Astrocyte (in vitro differentiated cells and primary cell): Measurements from ENCODE around the gene TMEM39A. TPM values are rescaled to one million over a fixed set of nuclear protein-coding genes. Genes with fewer than 3 reads are reported as not detected.

Source experiments
- DNase-seq: peaks from one replicate; pipeline ENCODE4 v3.0.0-alpha.2; 2010; ENCODE audit warnings: low read depth
- FAIRE-seq: peaks from 2 replicates; lab custom pipeline; 2011; peaks lifted over from hg19 to GRCh38; lab: Jason Lieb, UNC
- H2AFZ ChIP-seq: 2 replicates; pipeline ENCODE4 v1.6.0; 2012; ENCODE audit warnings: low read depth, low read length, inconsistent platforms
- H3K27ac ChIP-seq: 2 replicates; pipeline ENCODE4 v1.5.1; 2011; ENCODE audit warnings: low read depth, low read length, inconsistent platforms
- H3K27me3 ChIP-seq: 2 replicates; pipeline ENCODE4 v1.6.0; 2011; ENCODE audit warnings: low read length, inconsistent platforms; ENCODE audit not compliant: insufficient read depth
- H3K36me3 ChIP-seq: 2 replicates; pipeline ENCODE4 v1.5.1; 2011; ENCODE audit warnings: low read length, inconsistent platforms; ENCODE audit not compliant: insufficient read depth
- H3K4me1 ChIP-seq: 2 replicates; pipeline ENCODE4 v1.5.1; 2011; ENCODE audit warnings: low read length, inconsistent platforms; ENCODE audit not compliant: insufficient read depth
- H3K4me2 ChIP-seq: 2 replicates; pipeline ENCODE4 v1.6.0; 2012; ENCODE audit warnings: low read length, inconsistent platforms
- H3K4me3 ChIP-seq: 2 replicates; pipeline ENCODE4 v1.5.1; 2011; ENCODE audit warnings: low read depth, mild to moderate bottlenecking, low read length, inconsistent platforms; ENCODE audit not compliant: insufficient read depth
- H3K79me2 ChIP-seq: 2 replicates; pipeline ENCODE4 v1.6.0; 2012; ENCODE audit warnings: mild to moderate bottlenecking, low read length, inconsistent platforms; ENCODE audit not compliant: insufficient read depth
- H3K9ac ChIP-seq: 2 replicates; pipeline ENCODE4 v1.6.0; 2012; ENCODE audit warnings: mild to moderate bottlenecking, low read length, inconsistent platforms
- H3K9me3 ChIP-seq: 2 replicates; pipeline ENCODE4 v1.5.1; 2012; ENCODE audit warnings: low read depth, mild to moderate bottlenecking, low read length, inconsistent platforms; ENCODE audit not compliant: insufficient read depth
- H4K20me1 ChIP-seq: 2 replicates; pipeline ENCODE4 v1.6.0; 2012; ENCODE audit warnings: low read length, inconsistent platforms; ENCODE audit not compliant: insufficient read depth
- H3K27ac Mint-ChIP-seq: one replicate; pipeline ENCODE4 v1.8.0; 2021; ENCODE audit warnings: mild to moderate bottlenecking, mixed read lengths; ENCODE audit not compliant: unreplicated experiment
- H3K27me3 Mint-ChIP-seq: one replicate; pipeline ENCODE4 v1.8.0; 2021; ENCODE audit warnings: low read depth, mixed read lengths; ENCODE audit not compliant: unreplicated experiment
- H3K36me3 Mint-ChIP-seq: one replicate; pipeline ENCODE4 v1.8.0; 2021; ENCODE audit warnings: low read depth, mixed read lengths; ENCODE audit not compliant: unreplicated experiment
- H3K4me1 Mint-ChIP-seq: one replicate; pipeline ENCODE4 v1.8.0; 2021; ENCODE audit warnings: low read depth, mixed read lengths; ENCODE audit not compliant: unreplicated experiment
- H3K4me3 Mint-ChIP-seq: one replicate; pipeline ENCODE4 v1.8.0; 2021; ENCODE audit warnings: mild to moderate bottlenecking, moderate library complexity, mixed read lengths; ENCODE audit not compliant: unreplicated experiment
- H3K9me3 Mint-ChIP-seq: one replicate; pipeline ENCODE4 v1.8.0; 2021; ENCODE audit warnings: mild to moderate bottlenecking, mixed read lengths; ENCODE audit not compliant: unreplicated experiment
- EZH2 ChIP-seq: IDR thresholded peaks from 2 replicates; pipeline ENCODE4 v1.6.1; 2012; ENCODE audit warnings: mild to moderate bottlenecking, low read length, inconsistent platforms; ENCODE audit not compliant: insufficient read depth
- total RNA-seq: library from RNA; stranded (reverse); gene quantifications from 2 replicates; pipeline ENCODE4 v1.2.1, GENCODE V29; 2021
- TF ChIP-seq, protein P1 (sequence below): IDR thresholded peaks from 2 replicates; pipeline ENCODE4 v1.5.1; 2011; ENCODE audit warnings: low read depth, mild to moderate bottlenecking, inconsistent platforms, low read length, moderate library complexity; ENCODE audit not compliant: insufficient read depth

Gene TMEM39A
- total RNA-seq, 1 donor from 2014 or later, result 53.4 TPM

DNA sequence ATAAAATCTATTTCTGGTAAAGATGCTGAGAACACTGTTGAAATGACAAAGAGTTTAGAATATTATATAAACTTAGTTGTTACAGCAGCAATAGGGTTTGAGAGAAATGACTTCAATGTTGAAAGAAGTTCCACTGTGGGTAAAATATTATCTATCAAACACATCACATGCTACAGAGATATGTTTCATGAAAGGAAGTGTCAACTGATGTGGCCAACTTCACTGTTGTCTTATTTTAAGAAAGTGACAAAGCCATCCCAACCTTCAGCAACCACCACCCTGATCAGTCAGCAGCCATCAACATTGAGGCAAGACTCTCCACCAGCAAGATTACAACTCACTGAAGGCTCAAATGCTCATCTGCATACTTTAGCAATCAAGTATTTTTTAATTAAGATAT, 20.2 kb downstream of the TMEM39A start:
- Histone ChIP-seq H3K4me2 (no peak overlapping the region), H3K27ac (no peak overlapping the region), H3K4me3 (no peak overlapping the region), H3K27me3 (no peaks in the 10 kb centered on the region), H3K79me2 (peaks cover 26% of the 10 kb centered on the region), H3K36me3 (peaks cover 43% of the 10 kb centered on the region), H3K4me1 (no peaks in the 10 kb centered on the region), H4K20me1 (peaks cover 17% of the 10 kb centered on the region), H2AFZ (no peak overlapping the region), H3K9ac (no peak overlapping the region), H3K9me3 (no peaks in the 10 kb centered on the region)
- no peaks in the 10 kb centered on the region for H3K9me3 Mint-ChIP-seq
- no peaks in the 10 kb centered on the region for H3K4me1 Mint-ChIP-seq
- no peak overlapping the region for H3K27ac Mint-ChIP-seq
- no peak for FAIRE-seq
- DNase-seq, result no peak
- no peaks in the 10 kb centered on the region for H3K27me3 Mint-ChIP-seq
- TF ChIP-seq, protein P1, sequence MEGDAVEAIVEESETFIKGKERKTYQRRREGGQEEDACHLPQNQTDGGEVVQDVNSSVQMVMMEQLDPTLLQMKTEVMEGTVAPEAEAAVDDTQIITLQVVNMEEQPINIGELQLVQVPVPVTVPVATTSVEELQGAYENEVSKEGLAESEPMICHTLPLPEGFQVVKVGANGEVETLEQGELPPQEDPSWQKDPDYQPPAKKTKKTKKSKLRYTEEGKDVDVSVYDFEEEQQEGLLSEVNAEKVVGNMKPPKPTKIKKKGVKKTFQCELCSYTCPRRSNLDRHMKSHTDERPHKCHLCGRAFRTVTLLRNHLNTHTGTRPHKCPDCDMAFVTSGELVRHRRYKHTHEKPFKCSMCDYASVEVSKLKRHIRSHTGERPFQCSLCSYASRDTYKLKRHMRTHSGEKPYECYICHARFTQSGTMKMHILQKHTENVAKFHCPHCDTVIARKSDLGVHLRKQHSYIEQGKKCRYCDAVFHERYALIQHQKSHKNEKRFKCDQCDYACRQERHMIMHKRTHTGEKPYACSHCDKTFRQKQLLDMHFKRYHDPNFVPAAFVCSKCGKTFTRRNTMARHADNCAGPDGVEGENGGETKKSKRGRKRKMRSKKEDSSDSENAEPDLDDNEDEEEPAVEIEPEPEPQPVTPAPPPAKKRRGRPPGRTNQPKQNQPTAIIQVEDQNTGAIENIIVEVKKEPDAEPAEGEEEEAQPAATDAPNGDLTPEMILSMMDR, result no peak
- no peak for TF ChIP-seq EZH2
- peaks cover 24% of the 10 kb centered on the region for H3K36me3 Mint-ChIP-seq
- H3K4me3 Mint-ChIP-seq, result no peak overlapping the region

DNA sequence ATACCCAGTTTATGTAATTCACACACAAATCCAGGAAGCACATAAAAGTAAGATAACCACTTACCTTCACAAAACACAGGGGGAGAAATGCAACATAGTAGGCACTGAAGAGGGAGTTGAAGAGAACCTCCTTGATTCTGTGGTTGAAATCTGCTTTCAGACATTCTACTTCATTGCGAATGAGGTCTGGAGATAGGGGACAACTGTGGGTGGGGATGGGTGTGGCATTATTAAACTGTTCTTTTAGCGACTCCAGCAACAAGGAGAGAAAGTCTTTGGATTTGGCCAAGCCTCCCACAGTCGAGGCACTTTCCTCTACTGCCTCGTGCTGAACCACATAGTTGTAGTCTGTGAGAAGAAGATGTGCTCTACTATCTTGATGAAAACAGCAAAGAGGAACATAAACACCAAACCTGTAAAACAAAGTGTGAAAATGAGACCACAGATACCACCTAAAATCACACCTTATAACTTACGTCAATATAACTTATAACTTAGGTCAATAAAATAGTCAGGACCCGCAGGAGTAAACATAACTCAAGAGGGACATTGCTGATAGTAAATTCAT, 25.6 kb downstream of the TMEM39A start:
- TF ChIP-seq, protein P1, result no peak
- Histone ChIP-seq H3K4me3 (no peak overlapping the region), H3K9ac (no peak overlapping the region), H4K20me1 (peaks cover 52% of the 10 kb centered on the region), H3K9me3 (no peaks in the 10 kb centered on the region), H3K27ac (no peak overlapping the region), H3K4me2 (no peak overlapping the region), H3K79me2 (peaks cover 23% of the 10 kb centered on the region), H2AFZ (no peak overlapping the region), H3K4me1 (no peaks in the 10 kb centered on the region), H3K36me3 (peaks cover 60% of the 10 kb centered on the region), H3K27me3 (no peaks in the 10 kb centered on the region)
- Mint-ChIP-seq H3K4me3 (no peak overlapping the region), H3K36me3 (peaks cover 26% of the 10 kb centered on the region), H3K4me1 (peaks cover 1% of the 10 kb centered on the region), H3K27me3 (no peaks in the 10 kb centered on the region), H3K27ac (no peak overlapping the region), H3K9me3 (no peaks in the 10 kb centered on the region)
- FAIRE-seq (no peak), DNase-seq (no peak)

DNA sequence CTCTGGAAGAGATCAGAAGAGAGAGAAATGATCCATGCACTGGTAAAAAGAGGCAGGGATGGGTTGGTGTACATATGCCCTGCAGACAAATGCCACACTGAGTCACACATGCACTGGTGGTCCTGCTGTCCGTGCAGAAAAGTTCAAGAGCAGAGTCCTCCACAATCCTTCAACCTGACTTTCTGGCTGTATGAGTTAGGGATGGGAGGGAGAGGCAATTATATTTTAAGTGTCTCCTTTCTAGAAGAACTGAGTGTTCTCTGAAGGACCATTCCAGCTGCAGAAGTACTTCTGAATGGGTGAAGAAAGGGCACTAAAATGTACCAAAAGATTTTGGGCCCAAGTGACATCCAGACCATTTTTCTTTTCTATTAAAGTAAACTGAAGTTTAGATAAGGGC, 26.4 kb downstream of the TMEM39A start:
- H3K27me3 Mint-ChIP-seq, result no peaks in the 10 kb centered on the region
- TF ChIP-seq, protein P1, result no peak
- TF ChIP-seq EZH2, result no peak
- H4K20me1 ChIP-seq, result peaks cover 55% of the 10 kb centered on the region
- H3K27ac ChIP-seq, result no peak overlapping the region
- no peaks in the 10 kb centered on the region for H3K27me3 ChIP-seq
- H3K9me3 ChIP-seq, result no peaks in the 10 kb centered on the region
- H3K9me3 Mint-ChIP-seq, result no peaks in the 10 kb centered on the region
- H3K9ac ChIP-seq, result no peak overlapping the region
- peaks cover 26% of the 10 kb centered on the region for H3K36me3 Mint-ChIP-seq
- H3K27ac Mint-ChIP-seq, result no peak overlapping the region
- no peak overlapping the region for H3K4me3 ChIP-seq
- no peaks in the 10 kb centered on the region for H3K4me1 ChIP-seq
- H3K4me3 Mint-ChIP-seq, result no peak overlapping the region
- H3K4me2 ChIP-seq, result no peak overlapping the region
- H3K4me1 Mint-ChIP-seq, result peaks cover 4% of the 10 kb centered on the region
- H2AFZ ChIP-seq, result no peak overlapping the region
- DNase-seq, result no peak
- FAIRE-seq, result no peak
- peaks cover 55% of the 10 kb centered on the region for H3K36me3 ChIP-seq
- H3K79me2 ChIP-seq, result peaks cover 23% of the 10 kb centered on the region
